NT2/D1 (cell line): ENCODE data around the gene EBLN2.

Experiments
- DNase-seq: peaks from one replicate; pipeline ENCODE4 v3.0.0-alpha.2; 2011; ENCODE audit warnings: low read depth, low spot score
- H3K27me3 ChIP-seq: 2 replicates; pipeline ENCODE4 v1.6.0; 2011; ENCODE audit warnings: mild to moderate bottlenecking; ENCODE audit not compliant: insufficient read length, insufficient read depth
- H3K36me3 ChIP-seq: 2 replicates; pipeline ENCODE4 v1.6.1; 2011; ENCODE audit warnings: mild to moderate bottlenecking, low read length, mixed read lengths; ENCODE audit not compliant: insufficient read depth, insufficient read length
- H3K4me1 ChIP-seq: 2 replicates; pipeline ENCODE4 v1.5.1; 2011; ENCODE audit not compliant: insufficient read depth, insufficient read length
- H3K4me3 ChIP-seq: 2 replicates; pipeline ENCODE4 v1.5.1; 2011; ENCODE audit warnings: low read depth; ENCODE audit not compliant: insufficient read length
- H3K9ac ChIP-seq: 2 replicates; pipeline ENCODE4 v1.6.0; 2011; ENCODE audit warnings: low read depth; ENCODE audit not compliant: insufficient read length
- H3K9me3 ChIP-seq: 2 replicates; pipeline ENCODE4 v1.5.1; 2011; ENCODE audit warnings: mild to moderate bottlenecking, low read length; ENCODE audit not compliant: insufficient read depth
- SUZ12 ChIP-seq: IDR thresholded peaks from 2 replicates; pipeline ENCODE4 v1.6.1; 2011; ENCODE audit not compliant: insufficient read length, insufficient read depth; ENCODE audit errors: extremely low read depth
- YY1 ChIP-seq: IDR thresholded peaks from 2 replicates; pipeline ENCODE4 v1.6.1; 2011; ENCODE audit not compliant: insufficient read length, insufficient read depth
- ZNF274 ChIP-seq: IDR thresholded peaks from 2 replicates; pipeline ENCODE4 v1.6.1; 2011; ENCODE audit warnings: mild to moderate bottlenecking, low read depth, low read length

The EBLN2 gene

DNA sequence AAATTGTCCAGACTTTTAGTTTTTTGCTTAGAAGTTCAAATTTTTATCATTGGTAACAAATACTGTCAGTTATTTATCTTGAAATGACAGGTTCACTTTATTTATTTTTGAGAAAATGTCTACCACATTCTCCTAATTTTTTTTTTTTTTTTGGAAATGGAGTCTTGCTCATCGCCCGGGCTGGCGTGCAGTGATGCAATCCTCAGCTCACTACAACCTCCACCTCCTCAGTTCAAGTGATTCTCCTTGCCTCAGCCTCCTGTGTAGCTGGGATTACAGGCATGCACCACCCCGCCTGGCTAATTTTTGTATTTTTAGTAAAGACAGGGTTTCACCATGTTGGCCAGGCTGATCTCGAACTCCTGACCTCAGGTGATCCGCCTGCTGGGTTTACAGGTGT, 16.1 kb upstream of the EBLN2 start:
- no peaks in the 10 kb centered on the region for H3K9me3 ChIP-seq
- TF ChIP-seq SUZ12 (no peak), YY1 (no peak), ZNF274 (no peak)
- H3K36me3 ChIP-seq, result peaks cover 24% of the 10 kb centered on the region
- no peak overlapping the region for H3K9ac ChIP-seq
- no peaks in the 10 kb centered on the region for H3K4me1 ChIP-seq
- H3K27me3 ChIP-seq, result no peaks in the 10 kb centered on the region
- DNase-seq, result no peak
- no peak overlapping the region for H3K4me3 ChIP-seq

DNA sequence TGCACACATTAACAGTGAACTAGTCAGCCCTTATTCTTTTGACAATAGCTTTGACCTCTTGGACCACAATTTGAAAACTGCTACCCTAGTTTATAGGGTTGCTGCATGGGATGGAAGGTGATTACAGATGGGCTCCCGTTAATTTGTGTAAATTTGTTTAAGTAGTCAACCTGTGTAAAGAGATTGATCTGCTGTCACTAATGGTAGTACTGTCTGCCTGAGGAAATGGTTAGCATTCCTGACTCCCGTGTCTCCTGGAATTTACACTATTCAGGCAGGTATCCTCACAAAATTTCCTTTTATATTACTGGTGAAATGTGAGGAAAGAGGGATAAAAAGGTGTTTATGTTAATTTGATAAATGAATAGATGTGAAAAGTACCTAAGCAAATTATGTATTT, 15.3 kb upstream of the EBLN2 start:
- H3K9ac ChIP-seq, result no peak overlapping the region
- peaks cover 29% of the 10 kb centered on the region for H3K36me3 ChIP-seq
- no peaks in the 10 kb centered on the region for H3K4me1 ChIP-seq
- no peak for DNase-seq
- H3K9me3 ChIP-seq, result no peaks in the 10 kb centered on the region
- TF ChIP-seq ZNF274 (no peak), SUZ12 (no peak), YY1 (no peak)
- H3K27me3 ChIP-seq, result no peaks in the 10 kb centered on the region
- H3K4me3 ChIP-seq, result no peak overlapping the region

DNA sequence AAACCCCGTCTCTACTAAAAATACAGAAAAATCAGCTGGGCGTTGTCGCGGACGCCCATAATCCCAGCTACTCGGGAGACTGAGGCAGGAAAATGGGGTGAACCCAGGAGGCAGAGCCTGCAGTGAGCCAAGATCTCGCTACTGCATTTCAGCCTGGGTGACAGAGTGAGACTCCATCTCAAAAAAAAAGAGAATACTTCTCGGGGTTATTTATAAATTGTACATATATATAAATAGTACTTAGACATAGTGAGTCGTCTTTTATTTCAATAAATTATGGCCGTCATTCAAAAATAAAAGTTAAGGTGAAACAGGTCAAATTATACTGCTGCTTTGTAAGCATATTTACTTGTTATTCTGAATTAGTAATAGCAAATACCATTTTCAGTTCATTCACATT, 12.1 kb upstream of the EBLN2 start:
- Histone ChIP-seq H3K4me3 (no peak overlapping the region), H3K27me3 (no peaks in the 10 kb centered on the region), H3K9ac (no peak overlapping the region), H3K4me1 (no peaks in the 10 kb centered on the region), H3K36me3 (peaks cover 29% of the 10 kb centered on the region), H3K9me3 (no peaks in the 10 kb centered on the region)
- TF ChIP-seq YY1 (no peak), SUZ12 (no peak), ZNF274 (no peak)
- DNase-seq, result no peak

DNA sequence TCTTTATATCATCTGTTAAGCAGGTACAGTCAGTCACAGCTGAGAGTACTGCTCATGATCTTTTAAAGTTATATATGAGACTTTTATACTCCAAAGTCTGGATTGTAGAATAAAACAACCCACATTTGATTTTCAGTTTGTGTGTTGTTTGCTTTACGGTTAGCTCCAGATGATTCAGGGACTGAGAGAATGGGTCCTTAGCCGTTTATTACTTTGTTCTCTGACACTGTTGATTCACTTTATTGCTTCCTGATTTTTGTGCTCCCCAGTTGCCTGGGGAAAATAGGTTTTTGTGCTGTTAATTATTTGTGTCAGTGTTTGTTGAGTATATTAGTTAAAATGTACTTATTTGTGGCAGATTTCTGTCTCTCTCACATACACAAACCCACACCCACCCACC, 8.6 kb upstream of the EBLN2 start:
- Histone ChIP-seq H3K4me3 (no peak overlapping the region), H3K9me3 (no peaks in the 10 kb centered on the region), H3K4me1 (no peaks in the 10 kb centered on the region), H3K36me3 (peaks cover 21% of the 10 kb centered on the region), H3K27me3 (no peaks in the 10 kb centered on the region), H3K9ac (no peak overlapping the region)
- TF ChIP-seq YY1 (no peak), ZNF274 (no peak), SUZ12 (no peak)
- no peak for DNase-seq

DNA sequence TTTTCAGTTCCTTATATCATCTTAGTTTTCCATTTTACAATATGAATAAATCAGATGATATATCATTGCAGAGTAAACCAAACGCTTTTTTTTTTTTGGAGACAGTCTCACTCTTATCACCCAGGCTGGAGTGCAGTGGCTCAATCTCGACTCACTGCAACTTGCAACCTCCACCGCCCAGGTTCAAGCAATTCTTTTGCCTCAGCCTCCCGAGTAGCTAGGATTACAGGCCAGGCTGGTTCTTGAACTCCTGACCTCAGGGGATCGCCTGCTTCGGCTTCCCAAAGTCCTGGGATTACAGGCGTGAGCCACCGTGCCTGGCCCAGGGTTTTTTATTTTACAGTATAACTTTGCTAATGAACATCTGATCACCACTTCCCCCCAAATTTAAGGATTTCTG, 5.9 kb upstream of the EBLN2 start:
- Histone ChIP-seq H3K9me3 (no peaks in the 10 kb centered on the region), H3K36me3 (peaks cover 11% of the 10 kb centered on the region), H3K27me3 (no peaks in the 10 kb centered on the region), H3K9ac (no peak overlapping the region), H3K4me3 (no peak overlapping the region), H3K4me1 (no peaks in the 10 kb centered on the region)
- no peak for DNase-seq
- TF ChIP-seq ZNF274 (no peak), YY1 (no peak)

DNA sequence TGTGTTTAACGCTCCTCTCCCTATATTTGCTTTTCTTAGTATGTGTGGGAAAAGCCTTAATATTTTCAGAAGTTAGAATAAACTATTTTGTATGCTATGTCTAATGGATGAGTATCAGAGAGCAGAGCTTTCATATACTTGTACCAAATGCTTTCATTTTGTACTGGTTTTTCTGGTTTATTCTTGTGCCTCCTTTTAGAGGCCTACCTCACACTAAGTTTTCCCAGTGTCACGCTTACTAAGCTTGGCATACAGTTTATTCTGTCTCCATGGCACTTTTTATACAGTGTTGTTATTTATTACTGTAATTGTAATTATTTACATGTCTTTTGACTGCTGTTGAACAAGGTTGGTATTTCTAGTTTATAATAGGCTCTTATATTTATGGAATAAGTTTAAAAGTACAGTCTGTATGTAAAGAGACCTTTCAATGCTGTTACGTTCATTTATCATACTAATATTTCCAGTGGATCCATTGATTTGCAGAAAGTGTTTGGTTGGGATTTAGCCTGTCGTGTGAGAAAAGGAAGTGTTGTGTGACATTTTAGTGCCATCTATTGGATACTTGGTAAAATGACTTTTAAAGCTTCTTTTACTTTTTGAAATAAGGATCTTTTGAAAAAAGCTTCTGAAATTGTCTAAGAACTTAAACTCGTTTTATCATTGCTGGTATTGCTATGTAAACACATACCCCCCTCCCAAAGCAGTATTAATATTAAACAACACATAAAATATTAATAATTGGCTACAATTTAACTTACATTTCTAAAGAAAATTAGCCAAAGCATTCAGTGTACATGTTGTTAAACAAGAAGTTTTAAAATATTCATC, 5.2 kb upstream of the EBLN2 start:
- no peak overlapping the region for H3K4me3 ChIP-seq
- DNase-seq, result no peak
- TF ChIP-seq YY1 (no peak), ZNF274 (no peak), SUZ12 (no peak)
- no peaks in the 10 kb centered on the region for H3K4me1 ChIP-seq
- no peaks in the 10 kb centered on the region for H3K27me3 ChIP-seq
- no peak overlapping the region for H3K9ac ChIP-seq
- no peaks in the 10 kb centered on the region for H3K9me3 ChIP-seq
- peaks cover 14% of the 10 kb centered on the region for H3K36me3 ChIP-seq

DNA sequence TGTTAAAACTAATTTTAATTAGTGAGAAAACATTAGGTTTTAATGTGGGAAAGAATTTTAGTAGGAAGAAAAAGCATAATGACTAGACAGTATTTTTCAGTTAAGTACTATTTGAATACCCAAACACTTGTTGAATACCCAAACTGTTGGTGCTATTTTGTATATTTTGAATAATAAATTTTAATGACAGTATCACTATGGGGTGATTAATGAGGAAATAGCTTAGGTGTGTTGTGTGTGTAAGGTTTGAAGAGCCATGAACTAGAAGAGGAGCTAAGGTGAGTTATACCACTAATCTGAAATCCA, 4.7 kb upstream of the EBLN2 start:
- Histone ChIP-seq H3K9ac (no peak overlapping the region), H3K36me3 (peaks cover 20% of the 10 kb centered on the region), H3K4me1 (no peaks in the 10 kb centered on the region), H3K9me3 (no peaks in the 10 kb centered on the region), H3K27me3 (no peaks in the 10 kb centered on the region), H3K4me3 (no peak overlapping the region)
- TF ChIP-seq ZNF274, result no peak
- no peak for TF ChIP-seq SUZ12
- TF ChIP-seq YY1, result no peak
- no peak for DNase-seq
